HG03457 (cell line): ENCODE measurements around the gene PTH2.
"Not testable (repeated sequence)": the region's sequence is repeated elsewhere in the genome, so short reads cannot be mapped to it uniquely, and the experiment has no call there.

Experiments
- ATAC-seq: cut with Tn5 transposase; IDR thresholded peaks from one replicate; pipeline ENCODE4 v1.9.1; 2021; ENCODE audit warnings: moderate number of reproducible peaks; ENCODE audit not compliant: unreplicated experiment

Gene PTH2

GRCh38 chr19:49390131-49390928, 32.9 kb downstream of the PTH2 start:
- ATAC-seq: no peak

GRCh38 chr19:49389406-49389805, 33.8 kb downstream of the PTH2 start:
- no peak for ATAC-seq

GRCh38 chr19:49387936-49388372, 35.3 kb downstream of the PTH2 start, which contains the start of gene KASH5:
KASH5 (plus strand) TSS chr19:49388249; CDS start chr19:49390884, 2,635 bp downstream.
- no peak for ATAC-seq

GRCh38 chr19:49383599-49383998, 39.6 kb downstream of the PTH2 start:
- no peak for ATAC-seq

GRCh38 chr19:49382639-49383038, 40.6 kb downstream of the PTH2 start:
- no peak for ATAC-seq

GRCh38 chr19:49380391-49380790, 42.9 kb downstream of the PTH2 start:
- ATAC-seq: no peak

GRCh38 chr19:49378512-49378911, 44.7 kb downstream of the PTH2 start:
- no peak for ATAC-seq

- no peak for ATAC-seq
Observed at GRCh38 chr19:49374665-49375434, 48.4 kb downstream of the PTH2 start.

GRCh38 chr19:49373174-49373573, 50.1 kb downstream of the PTH2 start:
- ATAC-seq: not testable (repeated sequence)
